CD4-positive, alpha-beta T cell treated with Interleukin-6 at 100 ng/mL for 8 hours (primary cell): ENCODE results near the gene EIF3I.

Experiments
- DNase-seq: peaks from one replicate; pipeline ENCODE4 v3.0.0-alpha.2; 2020; ENCODE audit warnings: mixed read lengths, low spot score

Gene EIF3I

GRCh38 chr1:32198237-32199042, 23.8 kb upstream of the EIF3I start:
- no peak for DNase-seq

- DNase-seq, result no peak
These were observed 23.0 kb upstream of the EIF3I start for GRCh38 chr1:32199043-32199716.

- DNase-seq, result no peak
These were observed 22.5 kb upstream of the EIF3I start for GRCh38 chr1:32199717-32200072.

- DNase-seq, result peak; percentile 41
These were observed 21.8 kb upstream of the EIF3I start, which contains the start of gene CCDC28B for GRCh38 chr1:32200226-32201010. TSS of gene CCDC28B (plus strand) at chr1:32200595. CDS start at chr1:32201936, 1,341 bp downstream.

- peak; percentile 78 for DNase-seq
These were observed 21.0 kb upstream of the EIF3I start for GRCh38 chr1:32201011-32201855.

GRCh38 chr1:32204943-32205361, 17.3 kb upstream of the EIF3I start:
- no peak for DNase-seq

DNA sequence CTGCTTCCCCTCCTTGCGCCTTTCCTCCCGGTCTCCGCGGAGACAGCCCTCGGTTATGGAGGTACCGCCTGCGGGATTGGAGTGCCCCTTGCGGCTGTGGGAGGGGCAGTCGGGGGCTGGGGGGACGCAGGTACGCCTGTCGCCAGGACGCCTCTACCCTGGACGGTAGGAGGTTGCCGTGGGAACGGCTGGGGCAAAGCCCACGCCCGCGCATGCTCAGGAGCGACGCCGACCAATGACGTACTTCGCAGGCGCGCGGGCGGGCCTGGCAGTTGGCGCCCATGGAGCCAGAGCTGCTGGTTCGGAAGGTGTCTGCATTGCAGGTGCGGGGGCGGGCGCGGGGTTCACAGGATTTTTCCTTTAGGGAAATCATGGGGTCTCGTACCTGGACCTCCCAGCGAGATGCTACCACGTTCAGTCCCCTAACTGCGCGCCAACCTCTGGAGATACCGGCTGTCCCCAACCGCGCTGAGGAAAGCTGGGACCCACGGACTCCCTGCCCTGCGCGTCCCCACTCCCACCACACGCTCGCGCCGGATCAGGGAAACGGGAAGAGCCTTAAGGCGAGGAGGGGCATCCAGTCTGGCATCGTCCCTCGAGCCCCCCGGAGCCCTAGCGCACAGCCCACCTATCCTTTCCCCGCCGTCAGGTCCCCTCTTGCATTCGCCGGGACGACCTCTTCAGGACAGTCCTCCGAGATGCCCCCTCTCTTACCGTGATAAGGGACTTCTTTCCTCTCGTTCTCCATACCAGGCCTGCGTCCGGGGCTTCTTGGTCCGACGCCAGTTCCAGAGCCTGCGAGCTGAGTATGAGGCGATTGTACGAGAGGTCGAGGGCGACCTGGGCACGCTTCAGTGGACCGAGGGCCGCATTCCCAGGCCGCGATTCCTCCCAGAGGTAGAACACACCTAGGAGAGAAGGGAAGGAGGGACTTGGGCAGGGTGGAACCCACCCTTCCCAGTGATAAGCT, 16.5 kb upstream of the EIF3I start, which contains the start of gene IQCC:
Gene IQCC (plus strand): TSS at position 271 of the 970 bp plus-strand sequence. CDS start 11 bp downstream, at position 282.
- DNase-seq, result peak; percentile 83

DNA sequence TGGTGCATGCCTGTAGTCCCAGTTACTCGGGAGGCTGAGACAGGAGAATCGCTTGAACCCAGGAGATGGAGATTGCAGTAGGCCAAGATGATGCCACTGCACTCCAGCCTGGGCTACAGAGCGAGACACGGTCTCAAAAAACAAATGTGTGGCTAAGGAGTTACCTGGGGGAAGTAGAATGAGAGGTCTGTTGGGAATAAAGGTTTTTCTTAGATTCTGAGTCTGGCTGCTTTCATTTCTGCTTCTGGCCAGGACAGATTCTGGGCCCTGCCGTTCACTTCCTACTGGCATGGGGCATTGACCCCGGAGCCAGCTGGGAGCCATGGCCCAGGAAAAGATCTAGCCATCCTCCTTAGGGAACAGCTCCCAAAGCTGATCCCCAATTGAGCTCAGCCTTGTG, 13.7 kb upstream of the EIF3I start:
- no peak for DNase-seq

- no peak for DNase-seq
These were observed 13.3 kb upstream of the EIF3I start, which contains the start of gene DCDC2B for GRCh38 chr1:32208891-32209328. TSS of gene DCDC2B (plus strand) at chr1:32209089. CDS start at chr1:32209094, 5 bp downstream.

GRCh38 chr1:32215629-32216480, 6.4 kb upstream of the EIF3I start:
- DNase-seq, result peak; percentile 60

DNA sequence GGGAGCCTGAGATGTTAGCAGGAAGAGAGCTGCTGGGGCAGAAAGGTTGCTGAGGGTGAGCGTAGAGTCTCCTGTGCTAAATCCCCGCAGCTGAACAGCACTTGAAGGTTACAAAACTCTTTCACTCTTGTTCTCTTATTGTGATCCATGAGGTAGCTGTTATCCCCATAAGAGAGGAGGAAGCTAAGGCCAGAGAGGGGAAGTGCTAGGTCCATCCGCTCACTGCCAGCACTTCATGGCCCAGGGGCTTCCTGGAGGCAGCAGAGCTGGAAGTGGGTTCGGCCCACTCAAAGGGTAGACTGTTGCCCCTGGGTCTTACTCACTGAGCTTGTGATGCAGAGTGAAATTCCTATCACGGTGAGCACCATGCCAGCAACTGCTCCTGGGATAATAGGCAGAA, 5.6 kb upstream of the EIF3I start:
- DNase-seq, result no peak

- DNase-seq, result no peak
These were observed 3.2 kb upstream of the EIF3I start for GRCh38 chr1:32219022-32219421.

DNA sequence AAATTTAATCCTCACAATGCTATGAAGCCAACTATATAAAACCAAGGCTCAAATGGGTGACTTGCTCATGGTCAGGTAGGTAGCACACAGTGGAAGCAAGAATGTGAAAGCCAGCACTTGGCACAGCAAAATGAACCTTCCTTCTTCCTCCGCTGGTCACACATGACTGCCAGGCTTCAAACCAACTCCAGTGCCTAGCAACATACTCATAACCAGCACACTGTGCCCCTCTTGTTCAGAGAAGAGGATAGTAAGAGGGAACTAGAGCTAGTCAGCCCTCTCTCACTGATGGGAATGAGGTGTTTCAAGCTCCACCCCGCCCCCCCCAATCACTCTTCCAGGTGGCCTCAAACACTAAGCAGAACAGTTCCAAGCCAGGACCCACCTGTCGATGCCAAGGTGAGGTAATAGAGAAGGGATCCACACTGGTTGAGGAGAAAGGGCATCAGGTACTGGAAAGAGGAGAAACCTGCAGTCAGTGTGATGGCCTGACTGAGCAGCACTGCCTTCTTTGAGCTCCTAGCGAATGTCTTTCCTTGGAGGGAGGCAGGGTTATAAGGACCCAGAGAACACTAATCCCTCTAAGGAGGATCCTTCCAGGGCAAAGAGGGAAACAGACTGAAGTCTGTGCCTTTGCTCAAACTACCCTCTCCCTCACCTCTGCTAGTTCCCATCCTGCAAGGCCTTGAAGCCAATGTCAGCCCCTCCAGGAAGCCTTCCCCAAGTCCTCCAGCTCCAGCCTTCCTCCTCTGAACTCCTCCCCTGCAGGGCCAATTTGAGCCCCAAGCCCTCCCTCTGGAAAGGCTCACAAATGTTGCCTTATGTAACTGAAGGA, 1.2 kb upstream of the EIF3I start:
- no peak for DNase-seq

DNA sequence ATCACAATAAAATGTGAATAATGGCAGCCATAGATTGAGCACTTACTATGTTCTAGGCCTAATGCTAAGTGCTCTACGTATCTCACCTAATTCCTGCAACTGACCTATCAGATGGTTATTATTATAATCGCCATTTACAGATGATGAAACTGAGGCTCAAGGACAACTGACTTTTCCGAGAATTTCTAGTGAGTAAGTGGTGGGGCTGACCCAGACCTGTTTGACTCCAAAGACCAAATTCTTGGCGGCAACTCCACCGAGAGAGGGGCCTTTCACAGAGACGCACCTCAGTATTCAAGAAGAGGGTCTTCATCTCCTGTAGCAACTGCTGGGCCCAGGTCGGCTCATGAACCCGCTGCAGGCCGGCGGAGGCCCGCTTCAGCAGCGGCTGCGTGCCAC, 627 bp upstream of the EIF3I start:
- DNase-seq, result no peak

GRCh38 chr1:32223683-32224082, 1.5 kb downstream of the EIF3I start:
- DNase-seq, result no peak

DNA sequence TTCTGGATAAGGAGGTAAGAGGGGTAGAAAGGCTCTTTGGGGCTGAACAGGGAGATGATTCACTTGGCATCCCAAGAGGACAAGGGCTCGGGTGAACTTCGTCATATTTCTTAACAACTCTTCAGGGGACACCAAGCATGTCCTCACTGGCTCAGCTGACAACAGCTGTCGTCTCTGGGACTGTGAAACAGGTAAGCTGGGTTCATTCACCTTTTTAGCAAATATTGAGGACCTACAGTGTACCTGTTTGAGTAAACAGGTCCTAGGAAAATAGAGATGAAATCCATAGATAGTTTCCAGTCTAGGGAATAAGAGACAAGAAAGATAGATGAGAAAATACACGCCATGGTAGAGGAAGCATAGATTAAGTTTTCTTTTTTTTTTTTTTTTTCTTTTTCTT, 2.1 kb downstream of the EIF3I start:
- no peak for DNase-seq

DNA sequence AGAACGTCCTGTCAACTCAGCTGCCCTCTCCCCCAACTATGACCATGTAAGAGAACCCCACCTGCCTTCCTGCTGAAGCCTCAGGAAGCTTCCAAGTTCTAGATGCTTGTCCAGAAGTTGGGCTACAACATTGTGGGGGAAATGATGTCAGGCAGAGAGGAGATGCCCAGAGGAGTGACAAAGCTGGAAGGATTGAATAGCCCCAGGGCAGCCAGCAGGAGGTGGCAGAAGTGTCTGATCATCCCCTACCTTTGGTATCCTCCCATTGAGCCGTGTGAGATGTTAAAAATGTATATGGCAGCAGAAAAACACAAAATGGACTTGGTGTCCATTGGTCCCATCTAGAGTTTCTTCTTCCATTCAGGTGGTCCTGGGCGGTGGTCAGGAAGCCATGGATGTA, 6.6 kb downstream of the EIF3I start:
- DNase-seq, result no peak

DNA sequence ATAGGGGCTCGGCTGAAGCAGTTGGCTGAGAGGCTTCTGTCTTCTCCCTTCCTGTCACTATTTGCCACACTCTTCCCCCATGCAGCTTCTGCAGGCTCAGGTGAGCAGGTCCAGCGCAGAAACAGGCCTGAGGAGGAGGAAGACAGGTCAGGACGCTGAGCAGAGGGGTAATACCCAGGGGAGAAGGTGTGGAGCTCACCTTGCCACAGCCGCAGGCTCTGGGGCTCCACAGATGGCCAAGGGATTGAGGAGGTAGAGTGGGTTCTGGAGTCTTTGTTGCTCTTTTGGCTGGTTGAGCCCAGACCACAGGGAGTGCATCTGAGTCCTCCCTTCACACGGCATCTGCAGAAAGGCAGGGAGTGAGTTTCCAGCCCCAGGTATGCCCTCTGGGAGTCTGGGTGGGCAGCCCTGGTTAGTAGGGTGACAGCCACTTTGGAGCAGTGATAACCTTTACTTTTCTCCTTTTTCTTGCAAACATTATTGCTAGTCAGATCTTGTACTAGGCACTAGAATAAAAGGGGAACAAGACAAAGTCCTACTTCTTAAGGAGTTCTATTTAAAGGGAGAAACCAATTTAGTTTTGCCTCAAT, 9.7 kb downstream of the EIF3I start:
- no peak for DNase-seq
